ENCODE results near the gene MYL5. TPM values are rescaled to one million over a fixed set of nuclear protein-coding genes. Genes with fewer than 3 reads are reported as not detected.

The MYL5 gene
- total and polyA plus RNA-seq, 2 of the 13 experiments (the other 11 are each of a cell fraction or from before 2014, with no cell fraction given): 6.5 to 16.0 TPM

DNA sequence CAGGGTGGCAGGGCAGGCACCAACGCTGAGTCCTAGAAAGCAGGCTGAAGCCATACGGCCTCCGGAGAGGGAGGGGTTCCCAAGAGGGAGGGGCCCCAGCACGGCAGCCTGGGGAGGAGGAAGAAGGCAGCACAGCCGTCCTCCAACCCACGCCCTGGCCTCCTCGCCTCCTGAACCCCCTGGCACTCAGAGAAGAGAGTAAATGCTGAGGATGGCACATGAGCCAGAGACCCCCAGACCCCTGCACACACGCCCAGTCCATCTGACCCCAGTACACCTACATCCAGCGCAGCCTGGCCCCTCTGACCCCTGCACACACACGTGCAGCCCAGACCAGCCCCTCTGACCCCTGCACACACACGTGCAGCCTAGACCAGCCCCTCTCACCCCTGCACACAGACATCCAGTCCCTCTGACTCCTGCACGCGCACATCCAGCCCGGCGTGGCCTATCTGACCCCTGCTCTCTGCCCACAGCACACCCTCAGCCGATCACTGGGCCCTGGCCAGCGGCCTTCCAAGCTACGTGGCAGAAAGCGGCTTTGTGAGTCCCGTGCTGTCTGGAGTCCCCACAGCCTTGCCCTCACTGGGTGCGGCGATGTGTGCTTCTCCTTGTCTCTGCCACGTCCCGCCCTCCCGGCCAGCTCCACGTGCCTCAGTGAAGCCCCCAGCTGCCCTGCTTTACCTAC is 18.7 kb upstream of the MYL5 start (continued):
- peak; percentile 91 for TF ChIP-seq BHLHE40 (IDR thresholded peaks at IDR 0.05; ENCODE audit: low read length)
- no peak for TF ChIP-seq JDP2 (CRISPR knock-in tag; IDR thresholded peaks at IDR 0.05; ENCODE audit: borderline replicate concordance)
- TF ChIP-seq TCF7L2 (IDR thresholded peaks at IDR 0.05; ENCODE audit: low read depth, low read length): no peak
- TF ChIP-seq ZNF879 (CRISPR knock-in tag; IDR thresholded peaks at IDR 0.05): no peak
- no peak for TF ChIP-seq RFXANK (CRISPR knock-in tag; IDR thresholded peaks at IDR 0.05)
- no peak for TF ChIP-seq ZBTB40 (IDR thresholded peaks at IDR 0.05)
- no peak for TF ChIP-seq ZBTB40 (CRISPR knock-in tag; IDR thresholded peaks at IDR 0.05)
- 0 out of 2 replicates have a peak, but pooled peaks have one; percentile 14 for TF ChIP-seq POGZ (CRISPR knock-in tag; IDR thresholded peaks at IDR 0.05)
- TF ChIP-seq GPN1 (CRISPR knock-in tag; IDR thresholded peaks at IDR 0.05; ENCODE audit: borderline replicate concordance): no peak
- TF ChIP-seq GLI4 (CRISPR knock-in tag; IDR thresholded peaks at IDR 0.05; ENCODE audit: borderline replicate concordance): no peak
- TF ChIP-seq, protein P1, sequence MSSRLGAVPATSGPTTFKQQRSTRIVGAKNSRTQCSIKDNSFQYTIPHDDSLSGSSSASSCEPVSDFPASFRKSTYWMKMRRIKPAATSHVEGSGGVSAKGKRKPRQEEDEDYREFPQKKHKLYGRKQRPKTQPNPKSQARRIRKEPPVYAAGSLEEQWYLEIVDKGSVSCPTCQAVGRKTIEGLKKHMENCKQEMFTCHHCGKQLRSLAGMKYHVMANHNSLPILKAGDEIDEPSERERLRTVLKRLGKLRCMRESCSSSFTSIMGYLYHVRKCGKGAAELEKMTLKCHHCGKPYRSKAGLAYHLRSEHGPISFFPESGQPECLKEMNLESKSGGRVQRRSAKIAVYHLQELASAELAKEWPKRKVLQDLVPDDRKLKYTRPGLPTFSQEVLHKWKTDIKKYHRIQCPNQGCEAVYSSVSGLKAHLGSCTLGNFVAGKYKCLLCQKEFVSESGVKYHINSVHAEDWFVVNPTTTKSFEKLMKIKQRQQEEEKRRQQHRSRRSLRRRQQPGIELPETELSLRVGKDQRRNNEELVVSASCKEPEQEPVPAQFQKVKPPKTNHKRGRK (CRISPR knock-in tag; IDR thresholded peaks at IDR 0.05): no peak
- TF ChIP-seq NAIF1 (CRISPR knock-in tag; IDR thresholded peaks at IDR 0.05; ENCODE audit: borderline replicate concordance): no peak
- TF ChIP-seq, protein P2, sequence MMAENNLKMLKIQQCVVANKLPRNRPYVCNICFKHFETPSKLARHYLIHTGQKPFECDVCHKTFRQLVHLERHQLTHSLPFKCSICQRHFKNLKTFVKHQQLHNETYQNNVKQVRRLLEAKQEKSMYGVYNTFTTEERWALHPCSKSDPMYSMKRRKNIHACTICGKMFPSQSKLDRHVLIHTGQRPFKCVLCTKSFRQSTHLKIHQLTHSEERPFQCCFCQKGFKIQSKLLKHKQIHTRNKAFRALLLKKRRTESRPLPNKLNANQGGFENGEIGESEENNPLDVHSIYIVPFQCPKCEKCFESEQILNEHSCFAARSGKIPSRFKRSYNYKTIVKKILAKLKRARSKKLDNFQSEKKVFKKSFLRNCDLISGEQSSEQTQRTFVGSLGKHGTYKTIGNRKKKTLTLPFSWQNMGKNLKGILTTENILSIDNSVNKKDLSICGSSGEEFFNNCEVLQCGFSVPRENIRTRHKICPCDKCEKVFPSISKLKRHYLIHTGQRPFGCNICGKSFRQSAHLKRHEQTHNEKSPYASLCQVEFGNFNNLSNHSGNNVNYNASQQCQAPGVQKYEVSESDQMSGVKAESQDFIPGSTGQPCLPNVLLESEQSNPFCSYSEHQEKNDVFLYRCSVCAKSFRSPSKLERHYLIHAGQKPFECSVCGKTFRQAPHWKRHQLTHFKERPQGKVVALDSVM (CRISPR knock-in tag; IDR thresholded peaks at IDR 0.05): peak; percentile 68
- peak; percentile 79; the same call in 1 of the 2 replicates for TF ChIP-seq ZBTB38 (CRISPR knock-in tag; IDR thresholded peaks at IDR 0.05)
- no peak for TF ChIP-seq NKX3-1 (CRISPR knock-in tag; IDR thresholded peaks at IDR 0.05)
- no peak for TF ChIP-seq ARNT2 (CRISPR knock-in tag; IDR thresholded peaks at IDR 0.05; ENCODE audit: low read depth)
- no peak for TF ChIP-seq RAD51 (IDR thresholded peaks at IDR 0.05; ENCODE audit: borderline replicate concordance)
